ENCODE results near the gene E2F8. TPM values are rescaled to one million over a fixed set of nuclear protein-coding genes. Genes with fewer than 3 reads are reported as not detected.

The E2F8 gene
- total RNA-seq, 4 donors from 2014 or later = 0.64 to 1.2 (median 1.2) TPM; not detected in 1

GRCh38 chr11:19237381-19237780 is 3.4 kb downstream of the E2F8 start:
- intact Hi-C loops (cut with DNase I; ENCODE audit: low total_unique reads) (no loop called here), in situ Hi-C loops (cut with MboI; ENCODE audit: low pct_ligation_motif_present in 1 of 4, low pct_unique_long_range_greater_than_20kb in 1 of 4, low sequenced_read_pairs in 3 of 4) (no loop called here)
- Histone ChIP-seq H3K4me3 (no peak overlapping the region), H3K27me3 (peaks cover 38% of the 10 kb centered on the region), H3K4me1 (peaks cover 9 to 35% (median 18%) of the 10 kb centered on the region in 4 donors), H3K27ac (no peak overlapping the region), H3K9me3 (no peaks in the 10 kb centered on the region), H3K36me3 (no peaks in the 10 kb centered on the region)
- no peak for TF ChIP-seq POLR2A (IDR thresholded peaks at IDR 0.05)
- no peak for TF ChIP-seq POLR2AphosphoS5 (IDR thresholded peaks at IDR 0.05)
- TF ChIP-seq, protein P1, sequence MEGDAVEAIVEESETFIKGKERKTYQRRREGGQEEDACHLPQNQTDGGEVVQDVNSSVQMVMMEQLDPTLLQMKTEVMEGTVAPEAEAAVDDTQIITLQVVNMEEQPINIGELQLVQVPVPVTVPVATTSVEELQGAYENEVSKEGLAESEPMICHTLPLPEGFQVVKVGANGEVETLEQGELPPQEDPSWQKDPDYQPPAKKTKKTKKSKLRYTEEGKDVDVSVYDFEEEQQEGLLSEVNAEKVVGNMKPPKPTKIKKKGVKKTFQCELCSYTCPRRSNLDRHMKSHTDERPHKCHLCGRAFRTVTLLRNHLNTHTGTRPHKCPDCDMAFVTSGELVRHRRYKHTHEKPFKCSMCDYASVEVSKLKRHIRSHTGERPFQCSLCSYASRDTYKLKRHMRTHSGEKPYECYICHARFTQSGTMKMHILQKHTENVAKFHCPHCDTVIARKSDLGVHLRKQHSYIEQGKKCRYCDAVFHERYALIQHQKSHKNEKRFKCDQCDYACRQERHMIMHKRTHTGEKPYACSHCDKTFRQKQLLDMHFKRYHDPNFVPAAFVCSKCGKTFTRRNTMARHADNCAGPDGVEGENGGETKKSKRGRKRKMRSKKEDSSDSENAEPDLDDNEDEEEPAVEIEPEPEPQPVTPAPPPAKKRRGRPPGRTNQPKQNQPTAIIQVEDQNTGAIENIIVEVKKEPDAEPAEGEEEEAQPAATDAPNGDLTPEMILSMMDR (IDR thresholded peaks at IDR 0.05) = no peak
- no peak for TF ChIP-seq EP300 (IDR thresholded peaks at IDR 0.05; ENCODE audit: low read depth)
- 87 to 93% methylated on average over 4 to 8 of the region's 8 CpGs for WGBS, 2 donors (ENCODE audit: low coverage in 1 of 2)
- DNase-seq = no peak

DNA sequence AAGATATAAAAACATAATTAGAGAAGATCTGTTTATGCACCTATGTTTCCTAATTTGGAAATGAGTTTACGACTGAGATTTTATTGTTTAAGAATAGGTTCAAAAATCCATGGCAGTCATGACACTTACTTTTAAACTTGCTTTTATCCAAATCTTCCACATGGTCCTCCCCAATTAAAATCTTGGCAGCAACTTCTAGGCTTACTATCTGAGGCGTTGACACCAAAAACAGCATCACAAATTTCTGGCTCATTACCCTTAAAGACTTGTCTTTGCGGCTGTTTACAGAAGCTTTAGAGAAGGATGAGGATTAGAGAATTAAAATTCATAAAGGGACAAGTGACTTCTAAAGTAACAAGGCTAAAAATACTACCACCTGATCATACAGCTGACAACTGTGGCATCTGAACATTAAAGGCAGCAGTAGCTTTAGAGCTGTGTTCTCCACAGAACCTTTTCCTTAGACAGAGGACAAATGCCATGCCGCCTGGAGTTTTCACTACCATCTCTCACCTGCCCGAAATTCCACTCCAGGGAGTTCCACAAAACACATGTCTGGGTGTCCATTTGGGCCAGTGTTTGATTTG is 6.4 kb downstream of the E2F8 start:
- in situ Hi-C loops (cut with MboI; ENCODE audit: low pct_ligation_motif_present in 1 of 4, low pct_unique_long_range_greater_than_20kb in 1 of 4, low sequenced_read_pairs in 3 of 4) = no loop called here
- intact Hi-C loops (cut with DNase I; ENCODE audit: low total_unique reads) = no loop called here
- WGBS, 2 donors (ENCODE audit: low coverage in 1 of 2) = 96 to 100% methylated on average over 5 of the region's 5 CpGs
- Histone ChIP-seq H3K9me3 (no peaks in the 10 kb centered on the region), H3K36me3 (no peaks in the 10 kb centered on the region), H3K4me1 (peaks cover 0 to 15% (median 0%) of the 10 kb centered on the region in 4 donors), H3K27me3 (peaks cover 9% of the 10 kb centered on the region), H3K4me3 (no peak overlapping the region), H3K27ac (no peak overlapping the region)
- TF ChIP-seq EP300 (IDR thresholded peaks at IDR 0.05; ENCODE audit: low read depth) = no peak
- TF ChIP-seq, protein P1 (IDR thresholded peaks at IDR 0.05) = no peak
- TF ChIP-seq POLR2AphosphoS5 (IDR thresholded peaks at IDR 0.05) = no peak
- TF ChIP-seq POLR2A (IDR thresholded peaks at IDR 0.05) = no peak
- no peak for DNase-seq

DNA sequence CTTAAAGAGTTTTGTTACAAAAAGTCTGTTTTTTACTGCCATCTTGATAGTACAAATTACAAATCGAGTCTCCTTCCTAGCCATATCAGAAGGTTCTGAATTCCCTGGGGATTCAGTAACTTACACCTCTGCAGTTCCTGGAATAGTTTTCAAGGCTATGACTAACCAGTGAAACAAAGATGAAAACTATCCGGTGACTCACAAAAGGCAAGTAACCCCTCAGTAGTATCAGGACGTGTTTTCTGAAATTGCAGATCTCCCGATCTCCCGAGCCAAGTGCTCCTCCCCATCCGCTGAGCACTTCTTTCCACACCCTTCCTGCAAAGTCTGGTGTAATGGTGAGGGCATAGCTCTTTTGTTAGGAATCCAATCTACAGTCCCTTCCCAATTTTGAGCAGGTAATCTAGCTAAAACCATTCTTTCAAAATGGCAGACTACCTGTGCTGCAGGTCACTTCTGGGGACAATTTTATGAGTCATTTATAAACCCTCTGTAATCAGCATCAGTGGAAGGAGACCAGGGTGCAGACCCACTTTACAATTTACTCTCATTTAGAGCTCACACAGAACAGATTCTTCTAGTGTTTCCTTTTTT is 7.7 kb downstream of the E2F8 start:
- intact Hi-C loops (cut with DNase I; ENCODE audit: low total_unique reads) = no loop called here
- DNase-seq = no peak
- no peak overlapping the region for H3K27ac ChIP-seq
- H3K36me3 ChIP-seq = no peaks in the 10 kb centered on the region
- in situ Hi-C loops (cut with MboI; ENCODE audit: low pct_ligation_motif_present in 1 of 4, low pct_unique_long_range_greater_than_20kb in 1 of 4, low sequenced_read_pairs in 3 of 4) = no loop called here
- H3K9me3 ChIP-seq = no peaks in the 10 kb centered on the region
- H3K27me3 ChIP-seq = no peaks in the 10 kb centered on the region
- TF ChIP-seq, protein P1 (IDR thresholded peaks at IDR 0.05) = no peak
- TF ChIP-seq EP300 (IDR thresholded peaks at IDR 0.05; ENCODE audit: low read depth) = no peak
- TF ChIP-seq POLR2AphosphoS5 (IDR thresholded peaks at IDR 0.05) = no peak
- no peak for TF ChIP-seq POLR2A (IDR thresholded peaks at IDR 0.05)
- 66 to 70% methylated on average over 5 to 6 of the region's 6 CpGs for WGBS, 2 donors (ENCODE audit: low coverage in 1 of 2)
- H3K4me1 ChIP-seq = peaks cover 0 to 6% (median 0%) of the 10 kb centered on the region in 4 donors
- no peak overlapping the region for H3K4me3 ChIP-seq

- DNase-seq = no peak
- H3K4me1 ChIP-seq = peaks cover 0 to 12% (median 5%) of the 10 kb centered on the region in 4 donors
- in situ Hi-C loops (cut with MboI; ENCODE audit: low pct_ligation_motif_present in 1 of 4, low pct_unique_long_range_greater_than_20kb in 1 of 4, low sequenced_read_pairs in 3 of 4) (no loop called here), intact Hi-C loops (cut with DNase I; ENCODE audit: low total_unique reads) (no loop called here)
- TF ChIP-seq POLR2A (IDR thresholded peaks at IDR 0.05) = no peak
- no peak for TF ChIP-seq EP300 (IDR thresholded peaks at IDR 0.05; ENCODE audit: low read depth)
- TF ChIP-seq POLR2AphosphoS5 (IDR thresholded peaks at IDR 0.05) = no peak
- TF ChIP-seq, protein P1 (IDR thresholded peaks at IDR 0.05) = no peak
- WGBS, 2 donors (ENCODE audit: low coverage in 1 of 2) = 89 to 91% methylated on average over 2 to 5 of the region's 5 CpGs
- H3K9me3 ChIP-seq = no peaks in the 10 kb centered on the region
- H3K36me3 ChIP-seq = no peaks in the 10 kb centered on the region
- no peaks in the 10 kb centered on the region for H3K27me3 ChIP-seq
- no peak overlapping the region for H3K27ac ChIP-seq
- H3K4me3 ChIP-seq = no peak overlapping the region
Observed at GRCh38 chr11:19229671-19230070, 11.1 kb downstream of the E2F8 start.
